Frontal cortex (tissue), 4 donors: ENCODE results near the gene REM1. TPM values are rescaled to one million over a fixed set of nuclear protein-coding genes. Genes with fewer than 3 reads are reported as not detected.
"Not testable (repeated sequence)": the region's sequence is repeated elsewhere in the genome, so short reads cannot be mapped to it uniquely, and the experiment has no call there.

ENCODE experiments used
- DNase-seq, 2 donors: peaks; one replicate each; pipeline ENCODE4 v3.0.0; 2012; ENCODE audit warnings: low spot score in 2 of 2
- FAIRE-seq: peaks from 2 replicates; lab custom pipeline; 2012; peaks lifted over from hg19 to GRCh38; lab: Jason Lieb, UNC
- total RNA-seq: library from RNA; depleted of rRNA; stranded (reverse); fragments of >200 nt; gene quantifications from one replicate; pipeline ENCODE4 v1.2.3, GENCODE V29; 2014
- donor health status: control.
- donor health status: control.
- donor health status: control.

The REM1 gene
- total RNA-seq: not detected

- FAIRE-seq (no peak), DNase-seq (no peak)
Measured at GRCh38 chr20:31474758-31475427, at the start of gene REM1, which contains the start of gene DEFB124. Gene REM1, plus strand, starts transcription at chr20:31475288. Its CDS starts 1,158 bp downstream, at chr20:31476446. Gene DEFB124, minus strand, starts transcription at chr20:31475127. Its CDS starts 2,114 bp downstream, at chr20:31473013.

- no peak for FAIRE-seq
- DNase-seq: no peak
Measured at GRCh38 chr20:31425797-31426196, 49.3 kb upstream of the REM1 start.

- DNase-seq, FAIRE-seq: not testable (repeated sequence)
Measured at GRCh38 chr20:31426891-31427551, 48.1 kb upstream of the REM1 start.

- not testable (repeated sequence) for FAIRE-seq, DNase-seq
Measured at GRCh38 chr20:31427576-31427975, 47.5 kb upstream of the REM1 start.

GRCh38 chr20:31430568-31431115, 44.4 kb upstream of the REM1 start:
- DNase-seq (no peak), FAIRE-seq (no peak)

GRCh38 chr20:31440012-31440659, 35.0 kb upstream of the REM1 start, which contains the start of gene DEFB123:
Gene DEFB123, plus strand, starts transcription at chr20:31440632. Its CDS starts 67 bp downstream, at chr20:31440699.
- no peak for FAIRE-seq
- DNase-seq: no peak

GRCh38 chr20:31446084-31446819, 28.8 kb upstream of the REM1 start:
- no peak for DNase-seq
- no peak for FAIRE-seq

- FAIRE-seq (no peak), DNase-seq (no peak)
Measured at GRCh38 chr20:31449511-31450414, 25.3 kb upstream of the REM1 start.

- DNase-seq: no peak
- no peak for FAIRE-seq
Measured at GRCh38 chr20:31452575-31452974, 22.5 kb upstream of the REM1 start.

GRCh38 chr20:31454361-31454760, 20.7 kb upstream of the REM1 start:
- no peak for FAIRE-seq
- DNase-seq: no peak

- FAIRE-seq, DNase-seq: not testable (repeated sequence)
Measured at GRCh38 chr20:31470946-31471345, 4.1 kb upstream of the REM1 start.

- FAIRE-seq: no peak
- DNase-seq: no peak
Measured at GRCh38 chr20:31472395-31473330, 2.4 kb upstream of the REM1 start.

- FAIRE-seq (no peak), DNase-seq (no peak)
Measured at GRCh38 chr20:31473331-31474096, 1.6 kb upstream of the REM1 start.

GRCh38 chr20:31474097-31474436, 1.0 kb upstream of the REM1 start:
- FAIRE-seq (no peak), DNase-seq (no peak)

GRCh38 chr20:31475472-31476293, 595 bp downstream of the REM1 start:
- FAIRE-seq (no peak), DNase-seq (no peak)

- FAIRE-seq: no peak
- DNase-seq: no peak
Measured at GRCh38 chr20:31476294-31476585, 1.2 kb downstream of the REM1 start.
